Ovary (tissue), 9 donors: Measurements from ENCODE around the gene DSCAML1. TPM values are rescaled to one million over a fixed set of nuclear protein-coding genes. Genes with fewer than 3 reads are reported as not detected.

Experiments used
- DNase-seq, 5 donors: peaks; one replicate each; pipeline ENCODE4 v3.0.0-alpha.2; 2019 to 2020
- H3K27ac ChIP-seq, 2 donors: fragments of 200-600 bp; one replicate each; pipeline versions ENCODE4 v1.5.1 to v1.8.0; 2019 to 2022
- H3K27me3 ChIP-seq: fragments of 200-600 bp; one replicate; pipeline ENCODE4 v1.8.0; 2022
- H3K36me3 ChIP-seq: fragments of 200-600 bp; sonication (generic); one replicate; pipeline ENCODE4 v1.5.1; 2019
- H3K4me1 ChIP-seq: one replicate; pipeline ENCODE4 v1.8.1; 2013; ENCODE audit warnings: mild to moderate bottlenecking, moderate library complexity; ENCODE audit not compliant: insufficient read depth
- H3K4me3 ChIP-seq: fragments of 200-600 bp; sonication (generic); one replicate; pipeline ENCODE4 v1.5.1; 2017
- H3K9me3 ChIP-seq, 2 donors: fragments of 200-600 bp in 1 of 2; sonication (generic) in 1 of 2; one replicate each; pipeline versions ENCODE4 v1.5.1 to v1.8.1; 2013 to 2019; ENCODE audit warnings: mild to moderate bottlenecking in 1 of 2, moderate library complexity in 1 of 2
- CTCF ChIP-seq, 3 donors: fragments of 450-650 bp in 2 of 3; fragments of 200-600 bp in 1 of 3; IDR thresholded peaks; one replicate each; pipeline versions ENCODE4 v1.5.1 to v1.8.0; 2016 to 2022; ENCODE audit warnings: antibody characterized with exemption in 3 of 3, mild to moderate bottlenecking in 1 of 3
- EP300 ChIP-seq: sonication (generic); formaldehyde crosslinking; IDR thresholded peaks from one replicate; pipeline ENCODE4 v1.6.1; 2017; ENCODE audit warnings: antibody characterized with exemption
- POLR2A ChIP-seq: fragments of 450-650 bp; IDR thresholded peaks from one replicate; pipeline ENCODE4 v1.6.1; 2017; ENCODE audit warnings: antibody characterized with exemption, mild to moderate bottlenecking, moderate library complexity
- WGBS, 3 donors: extraction: QIAGEN DNeasy Blood & Tissue Kit in 1 of 3; methylation state at CpG; one replicate each; pipeline versions ENCODE4 v1.1.5 to v1.1.7; 2013 to 2017; 5-methylcytosine and 5-hydroxymethylcytosine counted together
- intact Hi-C, 4 donors: fragments of 100-400 bp; cut with DNase I; formaldehyde crosslinking; loops; one replicate each; pipeline versions ENCODE4 v1.11.0 to v1.15.1; 2022 to 2023
- polyA plus RNA-seq, 2 donors: library from polyadenylated mRNA; stranded (reverse); fragments of 200-250 nt in 1 of 2; fragments of 350-450 nt in 1 of 2; fragmentation: Illumina TruSeq in 1 of 2; extraction: RNeasy Lipid Tissue Mini Kit (QIAGEN cat#74804) in 1 of 2; gene quantifications; one replicate each; pipeline ENCODE4 v1.2.3, GENCODE V29; 2013 to 2014
- total RNA-seq, 7 donors: library from RNA; depleted of rRNA in 2 of 7; stranded (reverse); fragments of >200 nt in 2 of 7; fragmentation: NEBNext Ultra II Directional in 3 of 7; extraction: Animal tissue kit (Norgen Biotek cat#: 25700) in 3 of 7; gene quantifications; one replicate each; pipeline versions ENCODE4 v1.1.0 to v1.2.4, GENCODE V29; 2016 to 2023
- donor health status: DM: no; HTN: no; CAD: no; lungs with moderate emphysema.
- donor health status: DM: no; HTN: no; CAD: no.
- donor health status: Bipolar disorder and iron deficiency.
- donor health status: DM: yes; HTN: yes; CAD: no.
- donor health status: DM: no; HTN: no; CAD: no.
- donor health status: DM: yes; HTN: yes; CAD: no.

Gene DSCAML1
- total and polyA plus RNA-seq, 9 donors, result 0.77 to 16.5 (median 10.6) TPM

DNA sequence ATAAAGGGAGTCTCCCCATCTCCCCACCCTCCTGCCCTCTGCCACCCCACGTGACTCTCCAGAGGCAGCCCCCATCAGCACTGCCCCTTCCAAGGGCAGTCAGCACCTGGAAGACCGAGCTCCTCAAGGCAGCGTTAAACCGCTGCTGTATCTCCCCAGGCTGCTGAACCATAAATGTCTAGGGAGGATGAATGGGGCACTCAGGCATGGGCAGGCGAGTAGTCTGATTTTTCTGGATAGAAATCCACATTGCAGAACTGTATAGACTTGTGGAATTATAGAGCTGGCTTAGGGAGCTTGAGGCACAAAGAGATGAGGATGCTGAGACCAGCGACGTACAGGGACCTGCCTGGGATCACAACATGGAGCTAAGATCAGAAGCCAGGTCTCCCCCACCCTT lies 269.7 kb downstream of the DSCAML1 start:
- Histone ChIP-seq H3K9me3 (no peaks in the 10 kb centered on the region), H3K36me3 (no peaks in the 10 kb centered on the region), H3K4me1 (no peaks in the 10 kb centered on the region), H3K4me3 (no peak overlapping the region), H3K27me3 (no peaks in the 10 kb centered on the region), H3K27ac (no peak overlapping the region)
- TF ChIP-seq POLR2A, result no peak
- TF ChIP-seq CTCF (IDR thresholded peaks at IDR 0.05), result no peak
- TF ChIP-seq EP300, result no peak
- intact Hi-C loops, result no loop called here
- 69 to 87% (median 86%) methylated on average over 7 of the region's 7 CpGs for WGBS, 3 donors
- DNase-seq, result no peak

- 92 to 94% (median 92%) methylated on average over 10 of the region's 10 CpGs for WGBS, 3 donors
- H3K4me1 ChIP-seq, result no peaks in the 10 kb centered on the region
- H3K27me3 ChIP-seq, result no peaks in the 10 kb centered on the region
- H3K4me3 ChIP-seq, result no peak overlapping the region
- no peak for DNase-seq
- intact Hi-C loops, result no loop called here
- no peaks in the 10 kb centered on the region for H3K9me3 ChIP-seq
- H3K27ac ChIP-seq, result no peak overlapping the region
- TF ChIP-seq CTCF (IDR thresholded peaks at IDR 0.05) (no peak), POLR2A (no peak), EP300 (no peak)
- no peaks in the 10 kb centered on the region for H3K36me3 ChIP-seq
These were observed 271.0 kb downstream of the DSCAML1 start for GRCh38 chr11:117525866-117526542.

DNA sequence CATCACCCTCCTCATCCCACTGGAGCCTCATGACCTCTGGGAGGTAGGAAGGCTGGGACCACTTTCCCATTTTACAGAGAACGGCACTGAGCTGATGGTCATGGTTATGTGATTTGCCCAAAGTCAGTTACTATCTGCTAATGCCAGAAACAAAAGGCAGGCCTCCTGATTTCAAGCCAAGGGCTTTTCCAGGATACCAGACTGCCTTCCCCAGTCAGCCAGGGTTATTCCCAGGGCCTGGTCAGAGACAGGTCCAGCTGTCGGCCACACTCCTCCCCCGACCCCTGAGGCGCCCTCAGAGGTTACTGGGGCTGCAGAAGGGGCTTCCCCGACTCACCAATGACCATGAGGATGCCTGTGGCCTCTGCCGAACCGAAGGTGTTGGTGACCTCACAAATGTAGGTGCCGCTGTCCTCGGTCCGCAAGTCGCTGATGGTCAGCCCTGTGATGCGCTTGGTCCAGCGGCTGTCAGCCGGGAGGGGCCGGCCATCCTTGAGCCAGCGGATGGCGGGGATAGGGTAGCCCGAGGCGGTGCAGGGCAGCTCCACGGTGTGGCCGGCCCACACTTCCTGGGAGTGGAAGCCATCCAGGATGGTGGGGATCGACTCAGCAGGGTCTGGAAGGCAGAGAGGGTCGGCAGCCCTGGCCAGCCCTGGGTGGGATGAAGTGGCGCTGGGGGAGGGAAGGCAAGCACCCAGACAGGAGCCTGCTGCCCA lies 272.4 kb downstream of the DSCAML1 start:
- DNase-seq, result no peak
- WGBS, 3 donors, result 91 to 95% (median 91%) methylated on average over 23 to 24 of the region's 24 CpGs
- H3K27me3 ChIP-seq, result no peaks in the 10 kb centered on the region

DNA sequence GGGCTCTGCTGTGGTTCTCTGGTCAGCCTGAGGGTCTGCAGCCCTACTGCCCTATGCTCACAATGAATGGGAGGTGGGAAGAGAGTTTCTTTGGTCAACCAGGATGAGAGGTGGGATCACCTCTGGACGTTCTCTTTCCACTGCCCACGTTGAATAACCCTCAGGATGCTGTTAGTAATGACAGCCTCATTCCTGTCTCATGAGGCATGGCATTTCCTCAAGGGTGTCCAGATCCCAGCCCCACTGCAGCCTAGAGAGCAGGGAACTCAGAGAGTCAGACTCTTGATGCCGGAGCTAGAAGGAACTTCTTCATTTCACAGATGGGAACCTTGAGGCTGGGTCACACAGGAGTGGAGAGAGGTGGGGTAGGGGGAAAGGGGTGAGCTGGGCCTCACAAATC lies 273.3 kb downstream of the DSCAML1 start:
- Histone ChIP-seq H3K36me3 (no peaks in the 10 kb centered on the region), H3K4me3 (no peak overlapping the region), H3K4me1 (no peaks in the 10 kb centered on the region), H3K27me3 (no peaks in the 10 kb centered on the region), H3K9me3 (no peaks in the 10 kb centered on the region), H3K27ac (no peak overlapping the region)
- 60 to 65% (median 60%) methylated on average over 3 of the region's 3 CpGs for WGBS, 3 donors
- intact Hi-C loops, result no loop called here
- DNase-seq, result no peak
- no peak for TF ChIP-seq EP300

More for the DNA sequence above, 272.4 kb downstream of the DSCAML1 start:
- Histone ChIP-seq H3K4me3 (no peak overlapping the region), H3K4me1 (no peaks in the 10 kb centered on the region), H3K27ac (no peak overlapping the region), H3K36me3 (no peaks in the 10 kb centered on the region), H3K9me3 (no peaks in the 10 kb centered on the region)
- intact Hi-C loops, result no loop called here
- no peak for TF ChIP-seq CTCF (IDR thresholded peaks at IDR 0.05)
- TF ChIP-seq POLR2A, result no peak
- TF ChIP-seq EP300, result no peak

DNA sequence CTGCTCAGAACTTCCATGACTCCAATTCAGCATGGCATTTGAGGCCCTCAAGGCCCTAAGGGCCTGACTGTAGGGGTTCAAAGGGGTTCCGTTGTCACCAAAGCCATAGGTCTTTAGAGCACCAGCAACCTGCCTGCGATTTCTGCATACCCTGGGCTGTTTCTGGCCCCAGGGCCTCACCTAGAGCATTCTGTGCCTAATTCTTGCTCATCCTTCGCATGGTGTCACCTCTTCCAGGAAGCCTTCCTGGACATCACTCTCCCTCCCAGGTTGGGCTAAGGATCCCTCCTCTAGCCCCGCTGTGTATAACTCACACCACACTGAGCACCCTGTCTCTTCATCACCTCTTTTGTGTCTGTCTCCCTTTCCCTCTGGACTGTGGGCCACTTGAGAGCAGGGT lies 275.0 kb downstream of the DSCAML1 start:
- Histone ChIP-seq H3K36me3 (no peaks in the 10 kb centered on the region), H3K9me3 (no peaks in the 10 kb centered on the region), H3K4me1 (no peaks in the 10 kb centered on the region), H3K4me3 (no peak overlapping the region), H3K27me3 (no peaks in the 10 kb centered on the region), H3K27ac (no peak overlapping the region)
- TF ChIP-seq EP300, result no peak
- no peak for TF ChIP-seq POLR2A
- TF ChIP-seq CTCF (IDR thresholded peaks at IDR 0.05), result no peak
- no peak for DNase-seq
- intact Hi-C loops, result no loop called here
- WGBS, 3 donors, result 64 to 87% (median 82%) methylated on average over 4 of the region's 4 CpGs
